Right cardiac atrium (tissue), 5 donors: Measurements from ENCODE around the gene DNAJC25. TPM values are rescaled to one million over a fixed set of nuclear protein-coding genes. Genes with fewer than 3 reads are reported as not detected.
A peak's percentile ranks its signal among the peaks of the same experiment; 100 is the strongest.

Experiments
- ATAC-seq, 2 donors: fragments of 200-7000 bp; cut with Tn5 transposase; one replicate each; pipeline versions ENCODE4 v1.8.0 to v1.9.1; 2020; ENCODE audit warnings: moderate library complexity in 2 of 2, mild to moderate bottlenecking in 1 of 2
- DNase-seq, 3 donors: peaks; one replicate each; pipeline ENCODE4 v3.0.0-alpha.2; 2020
- H3K27ac ChIP-seq: one replicate; pipeline ENCODE4 v1.5.1; 2013; ENCODE audit warnings: mild to moderate bottlenecking, low read length, control low read depth, moderate library complexity
- H3K27me3 ChIP-seq: one replicate; pipeline ENCODE4 v1.6.1; 2013; ENCODE audit not compliant: control insufficient read depth, insufficient read depth
- H3K4me1 ChIP-seq: one replicate; pipeline ENCODE4 v1.6.1; 2013; ENCODE audit warnings: low read length; ENCODE audit not compliant: control insufficient read depth, insufficient read depth
- H3K4me3 ChIP-seq: one replicate; pipeline ENCODE4 v1.5.1; 2013; ENCODE audit warnings: low read length, control low read depth
- H3K9me3 ChIP-seq: one replicate; pipeline ENCODE4 v1.6.1; 2013; ENCODE audit warnings: low read length; ENCODE audit not compliant: control insufficient read depth
- WGBS: extraction: QIAGEN DNeasy Blood & Tissue Kit; methylation state at CpG from one replicate; pipeline ENCODE4 v1.1.7; 2013; 5-methylcytosine and 5-hydroxymethylcytosine counted together
- intact Hi-C, 4 donors: fragments of 100-400 bp; cut with DNase I; formaldehyde crosslinking; loops; one replicate each; pipeline versions ENCODE4 v1.11.0 to v1.14.0; 2022 to 2023
- polyA plus RNA-seq: library from polyadenylated mRNA; stranded (reverse); fragments of 200-250 nt; gene quantifications from one replicate; pipeline ENCODE4 v1.2.3, GENCODE V29; 2013
- total RNA-seq, 4 donors: library from RNA; stranded (reverse); fragmentation: NEBNext Ultra II Directional; extraction: Animal tissue kit (Norgen Biotek cat#: 25700); gene quantifications; one replicate each; pipeline ENCODE4 v1.2.1, GENCODE V29; 2021
- donor health status: healthy with polysubstance abuse.
- donor health status: DM: no; HTN: yes; CAD: no.
- donor health status: DM: no; HTN: no; CAD: no.
- donor health status: DM: no; HTN: yes; CAD: no; lungs with severe emphysema.
- donor health status: DM: yes; HTN: yes; CAD: no.

Gene DNAJC25
- total and polyA plus RNA-seq, 5 donors = 4.4 to 7.2 (median 5.7) TPM

GRCh38 chr9:111628411-111628810, 2.7 kb upstream of the DNAJC25 start:
- Histone ChIP-seq H3K4me1 (peaks cover under 1% of the 10 kb centered on the region), H3K27me3 (no peaks in the 10 kb centered on the region), H3K4me3 (no peak overlapping the region), H3K9me3 (no peaks in the 10 kb centered on the region), H3K27ac (no peak overlapping the region)
- no peak for ATAC-seq
- no peak for DNase-seq
- WGBS = 78% methylated on average over 7 of the region's 7 CpGs
- intact Hi-C loops = loop anchor here in 1 of 4 donors (5.0 kb wide), 1 partner anchor 146 kb away; the partner anchor contains the start of gene ECPAS

GRCh38 chr9:111630182-111630963, 761 bp upstream of the DNAJC25 start:
- Histone ChIP-seq H3K4me3 (peak overlapping the region; percentile 79), H3K27me3 (no peaks in the 10 kb centered on the region), H3K27ac (peak overlapping the region; percentile 22), H3K9me3 (no peaks in the 10 kb centered on the region), H3K4me1 (peaks cover 4% of the 10 kb centered on the region)
- DNase-seq (no peak), ATAC-seq (peak; percentile 31 to 47)
- 10% methylated on average over 17 of the region's 17 CpGs for WGBS
- intact Hi-C loops = no loop called here

DNA sequence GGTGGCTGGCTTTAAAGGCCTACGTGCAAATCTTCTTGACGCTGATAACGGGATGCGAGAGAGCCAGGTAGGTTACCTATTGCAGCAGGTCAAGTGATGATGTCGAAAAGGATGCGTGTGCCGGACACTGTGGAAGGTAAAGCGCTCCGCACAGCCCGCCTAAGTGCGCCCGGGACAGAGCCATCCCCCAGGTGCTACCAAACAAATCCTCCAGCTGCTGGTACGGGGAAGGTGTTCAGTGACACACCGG, 245 bp upstream of the DNAJC25 start:
- WGBS = under 1% methylated on average over 14 of the region's 14 CpGs
- Histone ChIP-seq H3K27ac (peak overlapping the region; percentile 22), H3K9me3 (no peaks in the 10 kb centered on the region), H3K4me3 (peak overlapping the region; percentile 79), H3K27me3 (no peaks in the 10 kb centered on the region), H3K4me1 (peaks cover 4% of the 10 kb centered on the region)
- intact Hi-C loops = no loop called here
- DNase-seq = no peak
- no peak for ATAC-seq

GRCh38 chr9:111632060-111632459, 926 bp downstream of the DNAJC25 start:
- no peak for ATAC-seq

GRCh38 chr9:111632695-111633388, 1.7 kb downstream of the DNAJC25 start:
- no peaks in the 10 kb centered on the region for H3K27me3 ChIP-seq
- H3K27ac ChIP-seq = no peak overlapping the region
- WGBS = 77% methylated on average over 7 of the region's 7 CpGs
- H3K4me1 ChIP-seq = peaks cover 5% of the 10 kb centered on the region
- H3K4me3 ChIP-seq = peak overlapping the region; percentile 79
- intact Hi-C loops = no loop called here
- ATAC-seq = no peak
- no peak for DNase-seq
- no peaks in the 10 kb centered on the region for H3K9me3 ChIP-seq

More at GRCh38 chr9:111632060-111632459, 926 bp downstream of the DNAJC25 start:
- H3K4me3 ChIP-seq = peak overlapping the region; percentile 79
- peaks cover 4% of the 10 kb centered on the region for H3K4me1 ChIP-seq
- no peak overlapping the region for H3K27ac ChIP-seq
- H3K9me3 ChIP-seq = no peaks in the 10 kb centered on the region
- DNase-seq = no peak
- intact Hi-C loops = no loop called here
- no peaks in the 10 kb centered on the region for H3K27me3 ChIP-seq
- 40% methylated on average over 5 of the region's 5 CpGs for WGBS

DNA sequence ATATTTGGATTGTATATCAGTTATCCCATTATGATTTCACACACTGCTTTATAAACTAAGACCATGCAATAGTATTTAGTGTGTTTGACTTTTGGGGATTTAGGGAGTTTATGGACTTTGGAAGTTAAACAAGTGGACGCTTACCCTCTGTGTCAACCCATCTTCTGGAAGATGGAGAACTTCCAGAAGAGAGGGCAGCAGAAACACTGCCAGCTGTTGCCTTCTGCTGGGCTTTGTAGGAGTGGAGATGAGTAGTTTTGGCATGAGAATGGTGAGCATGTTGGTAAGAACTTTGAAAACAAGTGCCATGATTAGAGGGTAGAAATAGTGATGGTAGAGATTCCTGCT, 2.2 kb downstream of the DNAJC25 start:
- DNase-seq = no peak
- H3K9me3 ChIP-seq = no peaks in the 10 kb centered on the region
- 84% methylated on average over 1 of the region's 1 CpG for WGBS
- H3K4me3 ChIP-seq = no peak overlapping the region
- intact Hi-C loops = no loop called here
- peaks cover 5% of the 10 kb centered on the region for H3K4me1 ChIP-seq
- no peak for ATAC-seq
- H3K27ac ChIP-seq = no peak overlapping the region
- H3K27me3 ChIP-seq = no peaks in the 10 kb centered on the region

- H3K4me1 ChIP-seq = peaks cover 5% of the 10 kb centered on the region
- WGBS = 83% methylated on average over 1 of the region's 1 CpG
- H3K27me3 ChIP-seq = no peaks in the 10 kb centered on the region
- no peak overlapping the region for H3K4me3 ChIP-seq
- no peak overlapping the region for H3K27ac ChIP-seq
- ATAC-seq (no peak), DNase-seq (no peak)
- intact Hi-C loops = no loop called here
- H3K9me3 ChIP-seq = no peaks in the 10 kb centered on the region
These were observed 3.7 kb downstream of the DNAJC25 start for GRCh38 chr9:111634860-111635259.

- Histone ChIP-seq H3K27ac (no peak overlapping the region), H3K4me1 (peaks cover 5% of the 10 kb centered on the region), H3K4me3 (no peak overlapping the region), H3K27me3 (no peaks in the 10 kb centered on the region), H3K9me3 (no peaks in the 10 kb centered on the region)
- no peak for ATAC-seq
- 89% methylated on average over 6 of the region's 6 CpGs for WGBS
- DNase-seq = no peak
- intact Hi-C loops = no loop called here
These were observed 6.4 kb downstream of the DNAJC25 start for GRCh38 chr9:111637421-111637950.

DNA sequence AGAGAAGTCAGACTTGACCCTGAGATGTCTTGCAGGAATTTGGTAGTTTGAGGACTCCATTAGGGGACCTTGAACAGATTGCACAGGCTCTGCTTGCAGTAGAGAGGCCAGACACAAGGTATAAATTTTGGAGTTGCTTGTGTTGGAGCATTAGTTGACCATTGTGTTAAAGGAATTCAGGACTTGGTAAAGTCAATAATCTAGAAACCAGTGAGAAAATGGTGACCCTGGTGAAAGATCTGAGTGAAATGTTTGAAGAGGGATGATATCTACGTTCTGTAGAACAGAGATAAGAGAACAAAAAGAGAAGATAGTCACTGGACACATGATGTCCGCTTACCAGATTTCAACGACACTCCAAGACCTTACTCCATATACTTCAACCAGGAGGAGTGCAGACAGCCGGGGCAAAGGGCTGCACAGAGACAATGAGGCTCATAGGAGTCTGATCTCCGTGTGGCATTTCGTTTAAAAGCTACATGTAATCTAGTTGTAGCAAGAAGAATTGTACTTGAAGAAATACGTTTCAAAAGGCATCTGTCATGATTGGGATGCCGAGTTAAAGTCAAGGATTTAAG, 13.2 kb downstream of the DNAJC25 start:
- WGBS = 75% methylated on average over 8 of the region's 8 CpGs
- no peaks in the 10 kb centered on the region for H3K4me1 ChIP-seq
- H3K4me3 ChIP-seq = no peak overlapping the region
- intact Hi-C loops = no loop called here
- no peaks in the 10 kb centered on the region for H3K27me3 ChIP-seq
- H3K9me3 ChIP-seq = no peaks in the 10 kb centered on the region
- H3K27ac ChIP-seq = no peak overlapping the region
- DNase-seq (no peak), ATAC-seq (no peak)

- WGBS = 96% methylated on average over 1 of the region's 1 CpG
- intact Hi-C loops = no loop called here
- H3K9me3 ChIP-seq = no peaks in the 10 kb centered on the region
- DNase-seq (no peak), ATAC-seq (no peak)
- no peaks in the 10 kb centered on the region for H3K4me1 ChIP-seq
- no peak overlapping the region for H3K4me3 ChIP-seq
- no peaks in the 10 kb centered on the region for H3K27me3 ChIP-seq
- no peak overlapping the region for H3K27ac ChIP-seq
These were observed 14.7 kb downstream of the DNAJC25 start for GRCh38 chr9:111645806-111646205.

GRCh38 chr9:111646417-111646816, 15.3 kb downstream of the DNAJC25 start:
- no peak overlapping the region for H3K27ac ChIP-seq
- no peaks in the 10 kb centered on the region for H3K4me1 ChIP-seq
- WGBS = 72% methylated on average over 2 of the region's 2 CpGs
- H3K4me3 ChIP-seq = no peak overlapping the region
- intact Hi-C loops = no loop called here
- DNase-seq = no peak
- no peaks in the 10 kb centered on the region for H3K9me3 ChIP-seq
- no peak for ATAC-seq
- no peaks in the 10 kb centered on the region for H3K27me3 ChIP-seq
